Measurements from ENCODE around the gene CKS1B.

GRCh38 chr1:154968731-154969130 lies 5.8 kb upstream of the CKS1B start:
- TF ChIP-seq CTCF (conservative IDR thresholded peaks at IDR 0.05 in 1 of 2, IDR thresholded peaks at IDR 0.05 in 1 of 2; ENCODE audit: low read depth in 1 of 2, low read length in 2 of 2) (no peak), EZH2 (IDR thresholded peaks at IDR 0.05; ENCODE audit: low read length, missing control alignments) (no peak)

Data from fibroblast of lung (primary cell).